ENCODE measurements around the gene ARPC5L.

ARPC5L gene

DNA sequence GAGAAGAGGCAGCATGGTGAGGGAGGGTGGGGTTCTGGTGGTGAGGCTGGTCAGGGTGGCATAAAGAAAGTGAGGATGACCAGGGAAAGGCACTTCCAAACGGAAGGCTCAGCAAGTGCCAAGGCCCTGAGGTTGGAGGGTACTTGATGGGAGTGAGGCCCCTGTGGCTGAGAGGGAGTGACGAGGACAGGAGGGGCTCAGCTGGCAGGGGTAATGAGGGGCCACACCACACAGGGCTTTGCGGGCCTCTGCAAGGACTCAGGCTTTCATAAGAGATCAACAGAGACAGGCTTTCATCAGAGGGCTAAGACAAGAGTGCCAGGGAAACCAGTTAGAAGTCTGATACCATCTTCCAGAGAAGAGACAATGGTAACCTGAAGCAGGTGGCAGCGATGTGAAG lies 23.6 kb downstream of the ARPC5L start:
- TF ChIP-seq, protein P1, sequence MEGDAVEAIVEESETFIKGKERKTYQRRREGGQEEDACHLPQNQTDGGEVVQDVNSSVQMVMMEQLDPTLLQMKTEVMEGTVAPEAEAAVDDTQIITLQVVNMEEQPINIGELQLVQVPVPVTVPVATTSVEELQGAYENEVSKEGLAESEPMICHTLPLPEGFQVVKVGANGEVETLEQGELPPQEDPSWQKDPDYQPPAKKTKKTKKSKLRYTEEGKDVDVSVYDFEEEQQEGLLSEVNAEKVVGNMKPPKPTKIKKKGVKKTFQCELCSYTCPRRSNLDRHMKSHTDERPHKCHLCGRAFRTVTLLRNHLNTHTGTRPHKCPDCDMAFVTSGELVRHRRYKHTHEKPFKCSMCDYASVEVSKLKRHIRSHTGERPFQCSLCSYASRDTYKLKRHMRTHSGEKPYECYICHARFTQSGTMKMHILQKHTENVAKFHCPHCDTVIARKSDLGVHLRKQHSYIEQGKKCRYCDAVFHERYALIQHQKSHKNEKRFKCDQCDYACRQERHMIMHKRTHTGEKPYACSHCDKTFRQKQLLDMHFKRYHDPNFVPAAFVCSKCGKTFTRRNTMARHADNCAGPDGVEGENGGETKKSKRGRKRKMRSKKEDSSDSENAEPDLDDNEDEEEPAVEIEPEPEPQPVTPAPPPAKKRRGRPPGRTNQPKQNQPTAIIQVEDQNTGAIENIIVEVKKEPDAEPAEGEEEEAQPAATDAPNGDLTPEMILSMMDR (IDR thresholded peaks at IDR 0.05; ENCODE audit: insufficient read depth, missing control alignments): no peak
- FAIRE-seq: no peak
- DNase-seq (ENCODE audit: insufficient read length, low spot score): no peak

DNA sequence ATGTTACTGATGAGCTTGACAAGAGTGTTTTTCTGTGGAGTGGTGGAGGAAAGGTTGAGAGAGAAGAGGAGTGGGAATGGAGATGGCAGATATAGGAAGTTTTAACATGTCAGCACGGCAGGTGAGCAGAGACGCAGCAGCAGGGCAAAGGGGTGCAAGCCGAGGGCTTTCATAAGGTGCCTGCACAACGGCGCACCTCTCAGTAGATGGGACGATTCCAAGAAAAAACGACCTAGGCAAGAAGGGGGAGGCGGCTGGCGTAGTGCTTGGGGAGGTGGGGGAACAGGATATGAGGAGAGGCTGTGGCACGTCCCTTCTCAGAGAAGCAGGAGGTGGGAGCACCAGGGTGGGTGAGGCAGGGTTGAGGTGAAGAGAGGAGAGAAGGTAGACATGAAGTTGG lies 24.5 kb downstream of the ARPC5L start:
- DNase-seq (ENCODE audit: insufficient read length, low spot score) (no peak), FAIRE-seq (no peak)
- TF ChIP-seq, protein P1 (IDR thresholded peaks at IDR 0.05; ENCODE audit: insufficient read depth, missing control alignments): no peak

DNA sequence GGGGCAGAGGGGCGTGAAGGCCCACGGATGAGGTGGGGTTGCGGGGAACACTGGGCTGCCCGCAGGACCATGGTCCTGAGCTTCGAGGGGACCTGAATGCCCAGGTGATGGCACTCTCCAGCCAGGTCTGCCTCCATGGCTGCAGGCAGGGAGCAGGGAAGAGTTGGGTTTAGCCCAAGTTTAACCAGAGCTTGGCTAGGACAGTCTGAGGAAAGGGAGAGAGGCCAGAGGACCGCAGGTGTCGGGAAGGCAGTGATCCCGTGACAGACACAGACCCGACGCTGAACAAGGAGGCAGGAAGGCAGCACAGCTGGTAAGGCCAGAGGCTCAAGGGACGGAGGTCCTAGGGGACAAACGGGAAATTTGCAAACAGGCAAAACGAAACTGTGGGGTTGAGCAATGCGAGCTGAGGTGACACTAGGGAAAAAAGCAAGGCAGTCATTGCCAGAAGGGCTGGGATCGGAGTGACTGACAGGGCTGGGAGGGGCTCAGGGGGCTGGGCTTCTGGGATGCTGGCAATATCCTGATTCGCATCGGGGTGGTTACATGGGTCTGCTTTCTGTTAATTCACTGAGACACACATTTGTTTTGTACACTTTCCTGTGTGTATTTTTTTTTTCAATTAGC lies 25.0 kb downstream of the ARPC5L start:
- TF ChIP-seq, protein P1 (IDR thresholded peaks at IDR 0.05; ENCODE audit: insufficient read depth, missing control alignments): no peak
- no peak for FAIRE-seq
- DNase-seq (ENCODE audit: insufficient read length, low spot score): no peak

DNA sequence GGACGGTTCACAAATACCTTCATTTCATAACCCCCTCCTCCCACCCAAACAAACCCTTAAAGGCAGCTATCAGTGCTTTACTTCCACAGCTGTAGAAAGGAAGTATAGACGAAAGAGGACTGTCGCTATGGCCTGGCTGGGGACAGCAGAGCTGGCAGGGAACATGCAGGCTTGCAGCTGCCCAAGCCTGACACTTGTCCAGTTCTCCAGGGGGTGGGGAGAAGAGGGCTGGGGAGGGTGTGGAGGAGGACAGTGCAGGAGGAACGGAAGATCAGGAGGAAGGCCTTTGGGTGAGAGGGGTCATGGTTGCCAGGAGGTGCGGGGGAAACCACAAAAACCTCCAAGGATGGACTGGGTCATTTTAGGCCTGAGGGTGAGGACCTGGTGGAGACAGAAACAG lies 25.9 kb downstream of the ARPC5L start:
- TF ChIP-seq, protein P1 (IDR thresholded peaks at IDR 0.05; ENCODE audit: insufficient read depth, missing control alignments): no peak
- FAIRE-seq: no peak

DNA sequence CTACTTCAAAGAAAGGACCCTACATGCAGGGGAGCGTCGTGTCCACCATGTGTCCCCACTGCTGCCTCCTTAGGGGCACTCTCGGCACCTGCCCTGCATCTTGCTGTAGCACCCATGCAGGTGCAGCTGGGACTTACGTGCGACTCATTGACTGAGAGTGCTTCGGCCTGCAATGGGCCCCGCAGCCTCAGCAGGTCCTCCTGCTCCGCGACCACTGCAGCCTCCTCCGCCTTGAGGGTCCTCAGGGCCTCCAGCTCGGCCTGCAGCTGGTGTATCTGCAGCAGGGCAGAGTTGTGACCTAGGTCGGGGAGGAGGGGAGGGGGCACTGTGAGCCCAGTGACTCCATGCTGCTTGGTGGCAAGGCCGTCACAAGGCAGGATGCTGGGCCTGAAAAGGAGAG lies 27.1 kb downstream of the ARPC5L start:
- FAIRE-seq: no peak
- no peak for DNase-seq (ENCODE audit: insufficient read length, low spot score)
- TF ChIP-seq, protein P1 (IDR thresholded peaks at IDR 0.05; ENCODE audit: insufficient read depth, missing control alignments): no peak

More for the DNA sequence above, 25.9 kb downstream of the ARPC5L start:
- no peak for DNase-seq (ENCODE audit: insufficient read length, low spot score)

DNA sequence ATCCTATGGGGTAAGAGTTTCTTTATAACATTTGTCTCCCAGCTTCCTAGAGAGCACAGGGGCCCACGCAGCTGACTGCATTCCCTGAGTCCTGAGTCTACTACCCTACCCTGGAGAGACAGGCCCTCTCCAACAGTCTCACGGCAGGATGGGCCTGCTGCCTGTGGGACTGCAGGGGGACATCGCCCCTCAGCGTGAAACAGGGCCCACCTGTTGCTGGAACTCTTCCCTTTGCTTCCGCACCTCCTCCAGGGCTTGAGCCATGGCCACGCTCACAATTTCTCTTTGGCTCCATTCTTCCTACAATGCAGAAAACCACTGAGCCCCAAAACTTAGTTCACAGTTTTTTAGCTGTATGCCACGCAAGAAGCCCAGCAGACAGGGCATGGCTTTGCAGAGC lies 28.2 kb downstream of the ARPC5L start:
- FAIRE-seq (no peak), DNase-seq (ENCODE audit: insufficient read length, low spot score) (no peak)
- TF ChIP-seq, protein P1 (IDR thresholded peaks at IDR 0.05; ENCODE audit: insufficient read depth, missing control alignments): no peak

DNA sequence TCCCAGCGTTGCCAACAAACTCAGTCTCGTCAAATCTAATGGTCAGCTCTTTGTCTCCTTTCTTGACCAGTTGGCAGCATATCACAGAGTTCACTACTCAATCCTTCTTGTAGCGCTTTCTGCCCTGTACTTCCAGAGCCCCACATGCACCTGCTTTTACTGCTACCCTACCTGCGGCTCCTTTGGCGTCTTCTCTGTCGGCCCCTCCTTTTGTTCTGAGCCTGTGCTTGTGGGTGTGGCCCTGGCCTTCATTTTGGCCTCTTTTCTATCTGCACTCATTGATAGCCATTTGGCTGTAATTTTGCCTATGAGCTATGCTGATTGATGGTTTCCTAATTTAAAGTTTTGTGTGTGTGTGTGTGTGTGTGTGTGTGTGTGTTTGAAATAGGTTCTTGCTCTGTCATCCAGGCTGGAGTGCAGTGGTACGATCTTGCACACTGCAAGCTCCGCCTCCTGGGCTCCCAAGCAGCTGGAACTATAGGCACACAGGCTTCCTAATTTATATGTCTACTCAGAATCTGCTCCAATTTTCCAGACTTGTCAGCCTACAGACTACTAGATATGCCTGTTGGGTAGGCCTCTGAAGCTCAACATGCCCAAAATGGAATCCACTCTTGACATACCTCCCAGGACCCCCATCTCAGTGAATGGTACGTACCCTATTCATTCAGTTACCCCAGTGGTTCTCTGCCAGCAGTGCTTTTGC lies 32.3 kb downstream of the ARPC5L start:
- TF ChIP-seq, protein P1 (IDR thresholded peaks at IDR 0.05; ENCODE audit: insufficient read depth, missing control alignments): no peak
- DNase-seq (ENCODE audit: insufficient read length, low spot score): no peak
- FAIRE-seq: no peak

Data from D721Med (cell line).